DMS53 (cell line): ENCODE data around the gene TMEM145.
A peak's percentile ranks its signal among the peaks of the same experiment; 100 is the strongest.
"Not testable (repeated sequence)": the region's sequence is repeated elsewhere in the genome, so short reads cannot be mapped to it uniquely, and the experiment has no call there.

Experiments used
- DNase-seq: peaks from one replicate; lab custom pipeline; 2025; lab: John Stamatoyannopoulos, UW

The TMEM145 gene

DNA sequence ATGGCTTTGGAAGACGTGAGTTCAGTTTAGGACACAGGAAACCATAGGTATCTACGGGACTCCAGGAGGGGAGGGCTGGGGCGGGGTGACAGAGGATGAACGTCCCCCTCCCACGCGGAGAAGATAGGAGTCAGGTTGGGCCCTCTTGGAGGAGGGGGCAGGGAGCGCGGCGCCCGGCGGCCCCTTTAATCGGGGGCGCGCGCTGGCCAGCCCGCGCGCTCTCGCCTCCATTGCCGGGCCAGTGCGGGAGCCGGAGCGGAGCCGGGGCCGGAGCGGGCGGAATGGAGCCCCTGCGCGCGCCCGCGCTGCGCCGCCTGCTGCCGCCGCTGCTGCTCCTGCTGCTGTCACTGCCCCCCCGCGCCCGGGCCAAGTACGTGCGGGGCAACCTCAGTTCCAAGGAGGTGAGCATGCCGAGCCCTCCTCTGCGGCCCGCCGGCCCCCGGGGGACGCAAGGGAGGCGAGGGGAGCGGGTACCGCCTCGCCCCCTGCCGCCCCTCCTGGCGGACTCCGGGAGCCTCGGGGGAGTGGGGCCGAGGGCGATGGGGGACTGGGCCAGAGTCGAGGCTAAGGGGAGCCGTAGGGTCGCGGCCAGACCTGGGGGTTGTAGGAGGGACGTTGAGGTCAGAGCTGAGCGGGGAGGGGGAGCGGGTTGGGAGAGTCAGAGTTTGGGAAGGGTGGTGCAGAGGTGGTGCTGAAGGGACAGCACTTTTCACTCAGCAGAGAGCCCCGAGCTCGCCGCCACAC lies at the start of gene TMEM145:
TMEM145 (plus strand) TSS at position 214 of the 744 bp plus-strand sequence; CDS start at position 282, 68 bp downstream.
- DNase-seq, result peak; percentile 86

DNA sequence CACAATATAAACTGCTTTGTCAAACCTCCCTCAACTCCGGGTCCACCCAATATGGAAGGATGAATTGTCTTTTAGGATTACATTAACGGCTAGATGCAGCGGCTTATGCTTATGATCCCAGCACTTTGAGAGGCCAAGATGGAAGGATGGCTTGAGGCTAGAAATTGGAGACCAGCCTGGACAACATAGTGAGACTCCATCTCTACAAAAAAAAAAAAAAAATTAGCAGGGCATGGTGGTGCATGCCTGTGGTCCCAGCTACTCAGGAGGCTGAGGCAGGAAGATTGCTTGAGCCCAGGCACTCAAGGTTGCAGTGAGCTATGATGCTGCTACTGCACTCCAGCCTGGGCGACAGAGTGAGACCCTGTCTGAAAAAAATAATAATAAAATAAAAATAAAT lies 47.0 kb upstream of the TMEM145 start:
- DNase-seq, result not testable (repeated sequence)

DNA sequence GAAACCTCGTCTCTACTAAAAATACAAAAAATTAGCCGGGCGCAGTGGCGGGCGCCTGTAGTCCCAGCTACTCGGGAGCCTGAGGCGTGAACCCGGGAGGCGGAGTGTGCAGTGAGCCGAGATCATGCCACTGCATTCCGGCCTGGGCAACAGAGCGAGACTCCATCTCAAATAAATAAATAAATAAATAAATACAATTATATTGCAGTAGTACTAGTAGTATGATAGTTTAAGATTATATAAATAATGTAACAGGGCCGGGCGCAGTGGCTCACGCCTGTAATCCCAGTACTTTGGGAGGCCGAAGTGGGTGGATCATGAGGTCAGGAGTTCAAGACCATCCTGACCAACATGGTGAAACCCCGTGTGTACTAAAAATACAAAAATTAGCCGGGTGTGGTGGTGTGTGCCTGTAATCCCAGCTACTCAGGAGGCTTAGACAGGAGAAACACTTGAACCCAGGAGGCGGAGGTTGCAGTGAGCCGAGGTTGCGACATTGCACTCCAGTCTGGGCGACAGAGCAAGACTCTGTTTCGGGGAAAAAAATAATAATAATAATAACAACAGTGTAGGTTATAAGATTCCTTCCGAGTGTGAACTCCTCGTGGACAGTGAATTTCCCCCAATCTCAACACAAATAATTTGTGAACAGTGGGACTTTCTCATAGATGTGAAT lies 46.0 kb upstream of the TMEM145 start:
- DNase-seq, result not testable (repeated sequence)

GRCh38 chr19:42267644-42268141 lies 45.4 kb upstream of the TMEM145 start:
- DNase-seq, result peak; percentile 73

DNA sequence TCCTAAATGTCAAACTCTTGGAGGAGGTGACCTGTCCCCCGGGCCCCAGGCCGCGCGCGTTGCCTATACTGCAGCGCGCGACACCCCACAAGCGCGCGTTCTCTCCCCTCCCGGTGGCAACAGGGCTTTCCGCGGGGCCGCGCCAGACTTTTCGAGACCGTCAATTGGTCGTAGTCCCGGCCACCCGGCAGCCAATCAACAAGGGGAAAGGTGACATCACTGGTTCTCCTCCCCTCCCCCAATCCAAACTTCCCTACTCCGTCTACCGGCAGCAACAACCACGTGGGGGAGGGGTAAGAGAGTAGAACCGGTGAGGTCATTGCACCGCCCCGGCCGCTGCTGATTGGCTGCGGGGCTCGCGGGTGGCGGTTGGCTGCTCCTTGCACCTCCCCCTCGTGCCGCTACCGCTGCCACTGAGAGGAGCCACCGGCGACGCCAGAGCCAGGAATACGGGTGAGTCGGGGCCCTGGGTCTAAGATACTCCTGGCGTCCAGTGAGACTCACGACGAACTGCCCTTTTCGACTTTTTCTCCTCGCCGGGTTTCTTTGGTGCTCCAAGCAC lies 44.9 kb upstream of the TMEM145 start:
- DNase-seq, result peak; percentile 100

DNA sequence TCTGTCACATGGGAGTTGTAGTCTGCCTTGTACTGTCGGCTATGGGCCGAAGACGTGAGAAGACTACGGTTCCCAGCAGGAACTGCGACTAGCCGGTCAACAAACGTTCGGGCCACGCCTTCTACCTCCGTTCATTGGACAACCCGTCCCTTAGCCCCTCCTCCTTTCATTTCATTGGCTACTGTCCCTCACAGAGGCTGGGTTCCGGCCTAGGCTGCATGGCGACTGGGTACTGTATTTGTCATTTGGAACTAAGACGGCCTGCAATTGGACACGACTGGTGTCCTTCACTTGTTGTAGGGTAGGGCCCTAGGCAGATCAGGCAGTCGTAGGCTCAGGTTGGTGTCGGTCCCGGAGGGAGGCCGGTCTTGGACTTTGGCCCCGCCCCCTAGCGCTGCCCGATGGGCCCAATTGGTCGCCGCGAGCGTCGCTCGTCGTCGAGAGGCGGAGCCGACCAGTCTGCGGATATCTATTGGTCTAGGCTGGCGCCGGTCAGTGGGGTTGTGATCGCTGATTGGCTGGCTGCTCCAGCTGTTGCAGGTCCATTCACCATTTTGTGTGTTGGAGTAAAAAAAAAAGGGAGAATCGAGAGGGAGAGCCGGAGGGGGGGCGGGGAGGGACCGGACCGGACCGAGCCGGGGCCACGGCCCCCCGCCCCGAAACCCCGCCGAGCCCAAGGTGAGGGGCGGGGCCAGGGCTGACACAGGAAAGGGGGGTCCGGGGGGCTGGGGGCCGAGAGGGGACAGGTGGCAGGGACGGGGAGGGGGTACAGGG lies 44.2 kb upstream of the TMEM145 start, which contains the start of gene CIC:
CIC (plus strand) TSS at position 549 of the 774 bp plus-strand sequence. CDS start 2,532 bp downstream, outside the sequence.
- peak; percentile 100 for DNase-seq

DNA sequence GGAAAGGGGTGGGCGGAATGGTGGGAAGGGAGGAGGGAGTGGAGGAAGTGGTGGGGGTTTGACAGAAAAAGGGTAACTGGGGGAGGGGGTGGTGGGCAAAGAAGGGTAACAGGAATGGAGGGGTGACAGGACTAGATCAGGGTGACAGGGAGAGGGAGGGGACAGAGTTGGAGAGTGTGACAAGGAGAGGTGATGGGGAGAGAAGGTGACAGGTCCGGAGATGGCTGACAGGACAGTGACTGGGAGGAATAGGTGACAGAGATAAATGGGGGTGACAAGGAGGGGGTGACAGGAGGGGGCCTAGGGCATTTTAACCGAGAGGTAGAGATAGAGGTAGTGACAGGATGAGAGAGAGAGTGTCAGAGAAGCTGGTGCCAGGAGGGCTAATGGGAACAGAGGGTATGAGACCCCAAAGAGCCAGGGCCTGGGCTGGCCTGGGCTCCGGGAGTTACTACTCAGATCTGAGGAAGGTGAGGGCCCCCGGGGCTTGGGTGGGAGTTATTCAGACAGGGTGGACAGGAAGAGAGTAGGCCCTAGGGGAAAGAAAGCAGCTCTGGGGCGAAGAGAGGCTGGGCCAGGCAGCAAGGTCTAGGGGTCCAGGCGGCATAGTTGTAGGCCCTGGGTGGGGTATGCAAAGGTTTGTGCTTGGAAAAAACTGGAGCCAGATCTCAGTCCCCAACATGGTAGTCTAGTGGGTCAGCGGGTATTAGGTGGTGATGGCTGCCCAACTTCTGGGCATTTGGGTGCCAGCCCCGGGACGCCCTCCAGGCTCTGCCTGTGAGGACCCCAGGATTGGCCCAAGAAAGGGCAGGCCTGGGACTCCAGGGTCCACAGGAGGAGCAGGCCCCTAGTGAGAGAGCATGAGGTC lies 43.4 kb upstream of the TMEM145 start:
- DNase-seq, result no peak

GRCh38 chr19:42270346-42271044 lies 42.6 kb upstream of the TMEM145 start:
- no peak for DNase-seq

GRCh38 chr19:42271045-42271419 lies 42.1 kb upstream of the TMEM145 start:
- DNase-seq, result no peak

- no peak for DNase-seq
Observed at GRCh38 chr19:42271861-42272534, 41.1 kb upstream of the TMEM145 start.

- DNase-seq, result no peak
Observed at GRCh38 chr19:42272535-42272897, 40.6 kb upstream of the TMEM145 start.

- DNase-seq, result no peak
Observed at GRCh38 chr19:42272989-42273406, 40.1 kb upstream of the TMEM145 start.

GRCh38 chr19:42273407-42274064 lies 39.6 kb upstream of the TMEM145 start:
- DNase-seq, result no peak

- DNase-seq, result no peak
Observed at GRCh38 chr19:42274065-42274682, 38.9 kb upstream of the TMEM145 start.

- DNase-seq, result no peak
Observed at GRCh38 chr19:42275103-42275502, 38.0 kb upstream of the TMEM145 start.

- DNase-seq, result no peak
Observed at GRCh38 chr19:42275517-42275916, 37.6 kb upstream of the TMEM145 start.

- no peak for DNase-seq
Observed at GRCh38 chr19:42276284-42276683, 36.8 kb upstream of the TMEM145 start.

- DNase-seq, result no peak
Observed at GRCh38 chr19:42276821-42277220, 36.3 kb upstream of the TMEM145 start.
